22Rv1 (cell line): ENCODE data around the gene UVRAG.

ENCODE experiments used
- H3K27ac ChIP-seq: fragments of 450-650 bp; 2 replicates; pipeline ENCODE4 v1.5.1; 2017
- ZFX ChIP-seq: fragments of 450-650 bp; IDR thresholded peaks from 2 replicates; pipeline ENCODE4 v1.6.1; 2017; ENCODE audit warnings: antibody characterized with exemption, borderline replicate concordance
- TF ChIP-seq, protein P1 (sequence below): fragments of 450-650 bp; IDR thresholded peaks from 2 replicates; pipeline ENCODE4 v1.5.1; 2017; ENCODE audit warnings: mild to moderate bottlenecking

UVRAG gene

DNA sequence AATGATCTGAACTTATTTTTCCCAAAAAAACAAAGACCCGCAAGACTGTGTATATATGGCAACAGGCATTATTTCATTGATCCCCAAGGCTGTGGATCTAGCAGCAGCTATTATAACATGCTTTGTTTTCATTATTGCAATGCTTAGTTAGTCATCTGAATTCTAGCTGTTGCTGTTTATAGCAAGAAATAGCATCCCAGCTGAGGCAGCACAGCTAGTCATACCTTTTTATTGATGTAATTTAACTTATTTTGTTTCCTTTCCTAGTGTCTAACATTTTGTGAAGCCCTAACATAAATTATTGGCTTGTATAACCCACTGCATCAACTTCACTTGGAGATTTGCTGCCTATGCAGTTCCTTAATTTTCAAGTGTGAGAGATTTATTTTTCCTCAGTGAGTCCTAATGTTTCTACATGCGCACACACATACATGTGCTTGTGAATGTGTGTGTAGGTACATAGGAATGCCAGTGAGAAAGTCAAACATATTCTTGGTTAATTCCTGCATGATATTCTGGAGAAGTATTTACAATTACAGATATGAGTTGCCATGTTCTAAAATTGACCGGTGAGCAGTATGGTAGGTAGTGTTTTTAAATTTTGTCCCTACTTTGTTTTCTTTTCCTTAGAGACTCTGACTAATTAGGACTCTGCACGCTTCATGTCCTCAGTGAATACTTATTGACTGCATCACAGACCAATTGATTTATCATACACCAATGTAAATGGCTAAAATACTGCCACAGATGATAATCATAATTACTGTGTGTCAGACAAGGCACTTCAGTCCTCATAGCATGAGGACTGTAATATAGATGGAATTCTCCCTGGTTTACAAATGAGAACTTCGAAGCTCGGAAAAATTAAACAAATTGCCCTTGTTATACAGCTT lies 272.0 kb downstream of the UVRAG start:
- H3K27ac ChIP-seq = no peak overlapping the region
- TF ChIP-seq, protein P1, sequence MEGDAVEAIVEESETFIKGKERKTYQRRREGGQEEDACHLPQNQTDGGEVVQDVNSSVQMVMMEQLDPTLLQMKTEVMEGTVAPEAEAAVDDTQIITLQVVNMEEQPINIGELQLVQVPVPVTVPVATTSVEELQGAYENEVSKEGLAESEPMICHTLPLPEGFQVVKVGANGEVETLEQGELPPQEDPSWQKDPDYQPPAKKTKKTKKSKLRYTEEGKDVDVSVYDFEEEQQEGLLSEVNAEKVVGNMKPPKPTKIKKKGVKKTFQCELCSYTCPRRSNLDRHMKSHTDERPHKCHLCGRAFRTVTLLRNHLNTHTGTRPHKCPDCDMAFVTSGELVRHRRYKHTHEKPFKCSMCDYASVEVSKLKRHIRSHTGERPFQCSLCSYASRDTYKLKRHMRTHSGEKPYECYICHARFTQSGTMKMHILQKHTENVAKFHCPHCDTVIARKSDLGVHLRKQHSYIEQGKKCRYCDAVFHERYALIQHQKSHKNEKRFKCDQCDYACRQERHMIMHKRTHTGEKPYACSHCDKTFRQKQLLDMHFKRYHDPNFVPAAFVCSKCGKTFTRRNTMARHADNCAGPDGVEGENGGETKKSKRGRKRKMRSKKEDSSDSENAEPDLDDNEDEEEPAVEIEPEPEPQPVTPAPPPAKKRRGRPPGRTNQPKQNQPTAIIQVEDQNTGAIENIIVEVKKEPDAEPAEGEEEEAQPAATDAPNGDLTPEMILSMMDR = no peak
- no peak for TF ChIP-seq ZFX

DNA sequence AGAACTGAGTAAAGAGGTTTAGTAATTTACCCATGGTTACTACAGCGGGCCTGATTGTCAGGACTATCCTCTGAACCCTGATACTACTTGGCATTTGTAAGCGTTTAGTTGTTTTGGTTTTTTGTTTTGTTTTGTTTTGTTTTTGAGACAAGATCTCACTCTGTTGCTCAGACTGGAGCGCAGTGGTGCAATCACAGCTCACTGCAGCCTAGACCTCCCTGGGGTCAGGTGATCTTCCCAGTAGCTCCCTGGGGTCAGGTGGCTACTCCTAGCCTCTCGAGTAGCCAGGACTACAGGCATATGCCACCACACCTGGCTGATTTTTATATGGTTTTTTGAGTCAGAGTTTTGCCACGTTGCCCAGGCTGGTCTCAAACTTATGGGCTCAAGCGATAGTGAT lies 272.7 kb downstream of the UVRAG start:
- H3K27ac ChIP-seq = no peak overlapping the region
- no peak for TF ChIP-seq ZFX
- TF ChIP-seq, protein P1 = no peak

DNA sequence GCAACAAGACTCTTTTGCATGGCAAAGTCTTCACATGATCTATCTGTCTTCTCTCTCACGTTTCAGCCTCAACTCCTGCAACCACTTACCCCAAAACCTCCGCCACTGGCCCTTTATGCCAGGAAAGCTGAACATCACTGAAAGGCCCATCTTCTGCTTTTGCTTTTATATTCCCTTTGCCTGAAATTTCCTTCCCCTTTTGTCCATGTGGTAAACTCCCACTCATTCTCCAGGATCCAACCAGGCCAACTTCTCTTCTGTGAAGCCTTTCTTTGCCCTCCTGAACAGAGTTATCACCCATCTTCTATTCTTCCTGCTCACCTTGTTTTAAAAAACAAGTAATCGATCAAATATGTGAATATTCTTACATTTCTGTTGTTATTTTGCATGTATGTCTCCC lies 273.5 kb downstream of the UVRAG start:
- no peak for TF ChIP-seq ZFX
- TF ChIP-seq, protein P1 = no peak
- no peak overlapping the region for H3K27ac ChIP-seq

DNA sequence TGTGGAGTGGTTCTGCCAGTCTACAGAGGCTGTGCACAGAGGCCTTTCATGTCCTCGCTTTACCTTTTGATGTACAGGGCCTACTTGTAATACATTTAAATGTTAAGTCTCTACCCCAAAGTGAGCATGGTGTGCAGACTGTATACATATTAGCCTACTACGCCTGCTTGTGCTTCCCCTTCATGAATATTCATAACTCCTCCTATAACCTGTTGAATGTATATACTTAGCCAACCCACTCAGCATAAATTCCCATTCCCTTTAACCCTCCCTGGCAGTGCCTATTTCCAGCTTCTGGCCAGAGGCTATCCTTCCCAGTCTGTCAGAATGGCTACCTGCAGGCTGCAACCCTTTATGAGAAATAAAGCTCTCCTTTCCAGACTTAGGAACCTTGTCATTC lies 275.2 kb downstream of the UVRAG start:
- TF ChIP-seq ZFX = no peak
- TF ChIP-seq, protein P1 = no peak
- no peak overlapping the region for H3K27ac ChIP-seq

DNA sequence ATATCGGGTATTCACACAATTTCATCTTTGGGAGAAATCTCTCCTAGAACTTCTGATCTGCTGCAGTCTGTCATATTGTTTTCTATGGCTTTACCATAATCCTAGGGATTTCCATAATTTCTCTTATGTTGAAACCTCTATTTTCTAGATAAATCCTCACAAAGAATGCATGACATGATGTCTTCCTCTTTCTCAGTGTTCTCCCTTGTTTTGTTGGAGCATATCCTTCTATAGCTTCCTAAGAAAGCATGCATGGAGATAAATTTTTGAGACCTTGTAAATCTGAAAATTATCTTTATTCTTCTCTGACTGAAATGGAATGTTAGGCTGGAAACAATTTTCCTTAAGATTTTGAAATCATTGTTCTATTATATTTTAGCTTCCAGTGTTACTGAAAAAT lies 275.8 kb downstream of the UVRAG start:
- no peak for TF ChIP-seq ZFX
- TF ChIP-seq, protein P1 = no peak
- H3K27ac ChIP-seq = no peak overlapping the region

DNA sequence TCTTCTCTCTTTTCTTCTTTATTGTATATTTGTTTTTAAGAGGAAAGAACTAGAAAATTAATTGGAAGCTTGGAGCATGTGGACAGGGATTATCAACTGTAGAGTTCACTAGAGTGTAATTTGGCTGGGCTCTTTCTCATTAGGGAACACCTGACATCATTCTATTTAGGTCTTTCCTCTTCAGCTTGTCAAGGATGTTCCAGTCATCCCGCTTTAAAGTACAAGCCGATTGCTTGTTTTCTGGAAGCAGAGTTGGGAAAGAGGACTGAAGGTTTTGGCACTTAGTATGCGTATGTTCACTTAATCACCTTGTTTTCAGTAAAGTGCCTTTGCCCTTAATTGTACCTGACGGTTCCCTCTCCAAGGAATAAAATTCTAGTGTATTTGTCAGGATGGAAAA lies 279.7 kb downstream of the UVRAG start:
- H3K27ac ChIP-seq = no peak overlapping the region
- TF ChIP-seq ZFX = no peak
- TF ChIP-seq, protein P1 = no peak

DNA sequence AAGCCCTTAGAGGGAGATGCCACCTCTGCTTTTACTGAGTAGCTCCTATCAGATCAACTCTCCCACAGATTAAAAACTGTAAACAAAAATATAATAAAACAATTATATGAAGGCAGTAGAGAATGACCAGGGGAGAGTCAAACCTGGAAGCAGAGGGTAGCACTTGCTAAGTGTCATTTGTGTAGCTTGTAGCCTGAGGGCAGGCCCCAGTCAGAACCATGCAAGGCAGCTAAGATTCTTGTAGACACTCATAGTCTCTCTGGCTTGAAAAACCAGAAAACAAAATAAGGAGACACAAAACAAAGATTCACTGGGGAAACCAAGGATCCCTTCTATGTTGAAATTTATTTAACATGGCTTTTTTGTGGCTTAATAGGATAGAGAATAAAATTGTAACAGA lies 280.9 kb downstream of the UVRAG start:
- H3K27ac ChIP-seq = no peak overlapping the region
- no peak for TF ChIP-seq ZFX
- TF ChIP-seq, protein P1 = no peak
